ENCODE data around the gene FN1. TPM values are rescaled to one million over a fixed set of nuclear protein-coding genes. Genes with fewer than 3 reads are reported as not detected.
"Not testable (repeated sequence)": the region's sequence is repeated elsewhere in the genome, so short reads cannot be mapped to it uniquely, and the experiment has no call there.

Gene FN1
- total RNA-seq, 1 donor from 2014 or later, result 2,584 TPM

- no peak for DNase-seq (ENCODE audit: low read depth)
- H3K36me3 ChIP-seq (ENCODE audit: control insufficient read depth, insufficient read depth, low read length), result peaks cover 1% of the 10 kb centered on the region
- no peaks in the 10 kb centered on the region for H3K27me3 ChIP-seq (ENCODE audit: control insufficient read depth, insufficient read depth, low read length)
- no peak overlapping the region for H3K4me3 ChIP-seq (ENCODE audit: low read depth, low read length)
- TF ChIP-seq CTCF (IDR thresholded peaks at IDR 0.05; ENCODE audit: insufficient read depth, low read length, poor library complexity, severe bottlenecking), result no peak
Observed at GRCh38 chr2:215415218-215415617, 20.6 kb downstream of the FN1 start.

GRCh38 chr2:215414674-215415073 is 21.2 kb downstream of the FN1 start:
- no peak overlapping the region for H3K4me3 ChIP-seq (ENCODE audit: low read depth, low read length)
- peaks cover 1% of the 10 kb centered on the region for H3K36me3 ChIP-seq (ENCODE audit: control insufficient read depth, insufficient read depth, low read length)
- no peak for TF ChIP-seq CTCF (IDR thresholded peaks at IDR 0.05; ENCODE audit: insufficient read depth, low read length, poor library complexity, severe bottlenecking)
- H3K27me3 ChIP-seq (ENCODE audit: control insufficient read depth, insufficient read depth, low read length), result no peaks in the 10 kb centered on the region
- DNase-seq (ENCODE audit: low read depth), result no peak

DNA sequence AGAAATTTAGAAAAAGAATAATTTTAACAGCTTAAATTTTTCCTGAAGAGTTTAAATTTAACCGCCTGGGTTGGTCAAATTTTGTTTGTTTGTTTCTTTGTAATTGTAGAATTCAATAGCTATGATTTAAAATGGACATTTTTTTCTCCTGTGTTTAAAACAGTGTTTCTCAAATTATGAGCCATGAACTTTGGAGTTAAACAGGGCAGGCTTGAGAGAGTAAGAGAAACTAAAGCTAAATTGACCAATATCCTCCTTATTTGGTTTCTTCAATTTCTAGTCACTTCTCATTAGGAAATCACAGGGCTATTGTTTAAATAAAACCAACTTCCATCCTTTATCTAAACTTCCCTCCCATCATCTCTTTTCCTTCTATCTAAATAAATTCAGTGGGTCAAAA is 21.9 kb downstream of the FN1 start:
- no peaks in the 10 kb centered on the region for H3K27me3 ChIP-seq (ENCODE audit: control insufficient read depth, insufficient read depth, low read length)
- no peak for DNase-seq (ENCODE audit: low read depth)
- H3K36me3 ChIP-seq (ENCODE audit: control insufficient read depth, insufficient read depth, low read length), result peaks cover 1% of the 10 kb centered on the region
- no peak overlapping the region for H3K4me3 ChIP-seq (ENCODE audit: low read depth, low read length)
- no peak for TF ChIP-seq CTCF (IDR thresholded peaks at IDR 0.05; ENCODE audit: insufficient read depth, low read length, poor library complexity, severe bottlenecking)

GRCh38 chr2:215413484-215413777 is 22.4 kb downstream of the FN1 start:
- no peaks in the 10 kb centered on the region for H3K27me3 ChIP-seq (ENCODE audit: control insufficient read depth, insufficient read depth, low read length)
- DNase-seq (ENCODE audit: low read depth), result no peak
- no peak for TF ChIP-seq CTCF (IDR thresholded peaks at IDR 0.05; ENCODE audit: insufficient read depth, low read length, poor library complexity, severe bottlenecking)
- H3K36me3 ChIP-seq (ENCODE audit: control insufficient read depth, insufficient read depth, low read length), result peaks cover 1% of the 10 kb centered on the region
- no peak overlapping the region for H3K4me3 ChIP-seq (ENCODE audit: low read depth, low read length)

DNA sequence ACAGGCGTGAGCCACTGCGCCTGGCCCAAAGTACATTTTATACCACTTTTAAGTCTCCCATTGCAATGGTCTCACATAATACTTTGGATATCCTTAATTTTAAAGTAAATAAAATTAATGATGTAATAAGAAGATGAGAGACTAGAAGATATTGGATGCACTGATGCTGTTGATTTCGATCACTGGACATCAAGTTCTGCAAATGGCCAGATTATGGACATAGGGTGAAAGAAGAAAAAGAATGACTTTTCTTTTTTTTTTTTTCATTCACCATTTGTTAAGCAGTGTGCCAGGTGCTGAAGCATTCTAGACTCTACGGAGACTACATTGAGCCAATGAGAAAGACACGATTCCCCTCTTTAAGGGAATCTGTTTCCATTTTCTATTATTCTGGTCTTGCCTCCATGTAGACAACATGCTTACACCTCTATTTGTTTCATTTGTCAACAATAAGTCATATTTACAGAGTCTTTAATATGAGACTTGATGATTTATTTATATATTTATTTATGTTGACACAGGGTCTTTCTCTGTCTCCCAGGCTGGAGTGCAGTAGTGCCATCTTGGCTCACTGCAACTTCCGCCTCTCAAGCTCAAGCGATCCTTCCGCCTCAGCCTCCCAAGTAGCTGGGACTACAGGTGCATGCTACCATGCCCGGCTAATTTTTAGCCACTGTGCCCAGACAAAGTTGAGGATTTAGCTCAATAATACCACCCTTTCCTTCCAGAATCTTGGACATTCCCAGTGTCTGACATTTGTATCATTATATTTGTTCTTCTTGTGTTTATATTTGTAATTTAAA is 23.7 kb downstream of the FN1 start:
- no peak for DNase-seq (ENCODE audit: low read depth)
- no peak overlapping the region for H3K4me3 ChIP-seq (ENCODE audit: low read depth, low read length)
- H3K36me3 ChIP-seq (ENCODE audit: control insufficient read depth, insufficient read depth, low read length), result peaks cover 2% of the 10 kb centered on the region
- TF ChIP-seq CTCF (IDR thresholded peaks at IDR 0.05; ENCODE audit: insufficient read depth, low read length, poor library complexity, severe bottlenecking), result no peak
- H3K27me3 ChIP-seq (ENCODE audit: control insufficient read depth, insufficient read depth, low read length), result no peaks in the 10 kb centered on the region

GRCh38 chr2:215410932-215411285 is 25.0 kb downstream of the FN1 start:
- Histone ChIP-seq H3K27me3 (ENCODE audit: control insufficient read depth, insufficient read depth, low read length) (no peaks in the 10 kb centered on the region), H3K36me3 (ENCODE audit: control insufficient read depth, insufficient read depth, low read length) (peaks cover 5% of the 10 kb centered on the region), H3K4me3 (ENCODE audit: low read depth, low read length) (no peak overlapping the region)
- no peak for TF ChIP-seq CTCF (IDR thresholded peaks at IDR 0.05; ENCODE audit: insufficient read depth, low read length, poor library complexity, severe bottlenecking)
- DNase-seq (ENCODE audit: low read depth), result peak; percentile 81

GRCh38 chr2:215410181-215410931 is 25.5 kb downstream of the FN1 start:
- not testable (repeated sequence) for H3K27me3 ChIP-seq (ENCODE audit: control insufficient read depth, insufficient read depth, low read length); H3K4me3 ChIP-seq (ENCODE audit: low read depth, low read length); H3K36me3 ChIP-seq (ENCODE audit: control insufficient read depth, insufficient read depth, low read length); DNase-seq (ENCODE audit: low read depth)

Data from kidney epithelial cell (primary cell).